Ramos (cell line): ENCODE results near the gene TMEM201.

Source experiments
- in situ Hi-C: fragments of 300-500 bp; cut with MboI; formaldehyde crosslinking; loops from one replicate; pipeline ENCODE4 v1.14.3; 2022; ENCODE audit warnings: low sequenced_read_pairs; ENCODE audit not compliant: unreplicated experiment

TMEM201 gene

GRCh38 chr1:9577423-9577822 lies 11.3 kb upstream of the TMEM201 start:
- in situ Hi-C loops: no loop called here

GRCh38 chr1:9580942-9581341 lies 7.8 kb upstream of the TMEM201 start:
- in situ Hi-C loops: no loop called here

- in situ Hi-C loops: no loop called here
These were observed 2.5 kb upstream of the TMEM201 start for GRCh38 chr1:9586147-9586766.

GRCh38 chr1:9589144-9589718 lies 520 bp downstream of the TMEM201 start:
- in situ Hi-C loops: no loop called here

- in situ Hi-C loops: no loop called here
These were observed 1.0 kb downstream of the TMEM201 start for GRCh38 chr1:9589719-9590157.

GRCh38 chr1:9590201-9590600 lies 1.5 kb downstream of the TMEM201 start:
- in situ Hi-C loops: no loop called here

- in situ Hi-C loops: no loop called here
These were observed 2.4 kb downstream of the TMEM201 start for GRCh38 chr1:9590945-9591668.

GRCh38 chr1:9591669-9592509 lies 3.2 kb downstream of the TMEM201 start:
- in situ Hi-C loops: no loop called here

- in situ Hi-C loops: no loop called here
These were observed 3.9 kb downstream of the TMEM201 start for GRCh38 chr1:9592510-9593075.

- in situ Hi-C loops: no loop called here
These were observed 4.4 kb downstream of the TMEM201 start for GRCh38 chr1:9593147-9593491.

- in situ Hi-C loops: no loop called here
These were observed 5.1 kb downstream of the TMEM201 start for GRCh38 chr1:9593492-9594465.

- in situ Hi-C loops: no loop called here
These were observed 5.9 kb downstream of the TMEM201 start for GRCh38 chr1:9594471-9595155.

- in situ Hi-C loops: no loop called here
These were observed 6.7 kb downstream of the TMEM201 start for GRCh38 chr1:9595156-9595967.

- in situ Hi-C loops: no loop called here
These were observed 7.2 kb downstream of the TMEM201 start for GRCh38 chr1:9595968-9596340.

- in situ Hi-C loops: no loop called here
These were observed 7.9 kb downstream of the TMEM201 start for GRCh38 chr1:9596415-9597123.

- in situ Hi-C loops: no loop called here
These were observed 8.9 kb downstream of the TMEM201 start for GRCh38 chr1:9597361-9598315.
